Natural killer cell (primary cell): ENCODE results near the gene CBLL2. TPM values are rescaled to one million over a fixed set of nuclear protein-coding genes. Genes with fewer than 3 reads are reported as not detected.

ENCODE experiments used
- ATAC-seq, 3 donors: fragments of 150-1000 bp in 2 of 3; fragments of 200-7000 bp in 1 of 3; cut with Tn5 transposase; 1 replicate in 1 of 3; 2 replicates in 2 of 3; pipeline ENCODE4 v1.10.0; 2021; ENCODE audit warnings: mild to moderate bottlenecking in 2 of 3, moderate library complexity in 2 of 3
- DNase-seq, 2 donors: peaks; one replicate each; pipeline versions ENCODE4 v3.0.0 to v3.0.0-alpha.2; 2013 to 2021; ENCODE audit warnings: mixed read lengths in 1 of 2
- H3K27ac ChIP-seq: one replicate; pipeline ENCODE4 v1.5.1; 2013; ENCODE audit warnings: mild to moderate bottlenecking, low read length
- H3K27me3 ChIP-seq: one replicate; pipeline ENCODE4 v1.6.1; 2013; ENCODE audit warnings: low read length; ENCODE audit not compliant: control insufficient read depth, insufficient read depth
- H3K36me3 ChIP-seq: one replicate; pipeline ENCODE4 v1.6.1; 2013; ENCODE audit warnings: low read length; ENCODE audit not compliant: control insufficient read depth, insufficient read depth
- H3K4me1 ChIP-seq: one replicate; pipeline ENCODE4 v1.6.1; 2013; ENCODE audit warnings: low read length; ENCODE audit not compliant: control insufficient read depth, insufficient read depth
- H3K4me3 ChIP-seq: one replicate; pipeline ENCODE4 v1.5.1; 2013; ENCODE audit warnings: low read length
- H3K9me3 ChIP-seq: one replicate; pipeline ENCODE4 v1.6.1; 2013; ENCODE audit warnings: low read length; ENCODE audit not compliant: control insufficient read depth, insufficient read depth
- H3K27ac Mint-ChIP-seq, 2 donors: one replicate each; pipeline ENCODE4 v1.8.0; 2022; ENCODE audit warnings: mild to moderate bottlenecking in 2 of 2, mixed read lengths in 2 of 2, moderate library complexity in 1 of 2
- H3K27me3 Mint-ChIP-seq, 2 donors: one replicate each; pipeline ENCODE4 v1.8.0; 2022; ENCODE audit warnings: low read depth in 2 of 2, mixed read lengths in 2 of 2
- H3K36me3 Mint-ChIP-seq: one replicate; pipeline ENCODE4 v1.8.0; 2022; ENCODE audit warnings: mixed read lengths
- H3K4me1 Mint-ChIP-seq, 2 donors: one replicate each; pipeline ENCODE4 v1.8.0; 2022; ENCODE audit warnings: mixed read lengths in 2 of 2
- H3K4me3 Mint-ChIP-seq: one replicate; pipeline ENCODE4 v1.8.0; 2022; ENCODE audit warnings: mild to moderate bottlenecking, moderate library complexity, mixed read lengths
- H3K9me3 Mint-ChIP-seq, 2 donors: one replicate each; pipeline ENCODE4 v1.8.0; 2022; ENCODE audit warnings: mixed read lengths in 2 of 2
- CTCF ChIP-seq: fragments of 200-600 bp; IDR thresholded peaks from one replicate; pipeline ENCODE4 v1.8.0; 2022; ENCODE audit warnings: antibody characterized with exemption
- WGBS: methylation state at CpG from one replicate; pipeline ENCODE4 v1.1.7; 2013; ENCODE audit warnings: missing lambda C conversion rate; ENCODE audit not compliant: insufficient coverage; 5-methylcytosine and 5-hydroxymethylcytosine counted together
- intact Hi-C: fragments of 100-400 bp; cut with micrococcal nuclease; formaldehyde crosslinking; loops from one replicate; pipeline ENCODE4 v1.14.2; 2022
- total RNA-seq, 4 donors: library from RNA; stranded (reverse); fragments of 120-200 nt in 1 of 4; gene quantifications; one replicate each; pipeline versions ENCODE4 v1.2.3 to v1.2.4, GENCODE V29; 2013 to 2022

CBLL2 gene
- total RNA-seq, 3 donors from 2014 or later (not counting 1 experiment from before 2014, with no cell fraction given): not detected

- H3K27me3 ChIP-seq: no peaks in the 10 kb centered on the region
- H3K27me3 Mint-ChIP-seq: no peaks in the 10 kb centered on the region
Observed at GRCh38 chrX:22247169-22247568, 25.5 kb upstream of the CBLL2 start.

GRCh38 chrX:22248401-22248800 lies 24.3 kb upstream of the CBLL2 start:
- H3K4me3 Mint-ChIP-seq: no peak overlapping the region

More at GRCh38 chrX:22247169-22247568, 25.5 kb upstream of the CBLL2 start:
- H3K36me3 ChIP-seq: no peaks in the 10 kb centered on the region
- WGBS: no CpG with 5 or more reads among the region's 1 CpG
- TF ChIP-seq CTCF: no peak
- H3K4me1 ChIP-seq: no peaks in the 10 kb centered on the region
- no peaks in the 10 kb centered on the region for H3K9me3 ChIP-seq
- no peaks in the 10 kb centered on the region for H3K4me1 Mint-ChIP-seq
- H3K27ac Mint-ChIP-seq: no peak overlapping the region
- H3K9me3 Mint-ChIP-seq: no peaks in the 10 kb centered on the region
- no peak for ATAC-seq
- no peak overlapping the region for H3K27ac ChIP-seq
- H3K36me3 Mint-ChIP-seq: no peaks in the 10 kb centered on the region
- H3K4me3 ChIP-seq: no peak overlapping the region
- intact Hi-C loops: no loop called here
- no peak overlapping the region for H3K4me3 Mint-ChIP-seq
- no peak for DNase-seq

GRCh38 chrX:22249371-22249770 lies 23.3 kb upstream of the CBLL2 start:
- Histone ChIP-seq H3K4me3 (no peak overlapping the region), H3K4me1 (no peaks in the 10 kb centered on the region), H3K36me3 (no peaks in the 10 kb centered on the region), H3K27ac (no peak overlapping the region), H3K9me3 (no peaks in the 10 kb centered on the region), H3K27me3 (no peaks in the 10 kb centered on the region)
- Mint-ChIP-seq H3K9me3 (no peaks in the 10 kb centered on the region), H3K4me1 (no peaks in the 10 kb centered on the region), H3K36me3 (no peaks in the 10 kb centered on the region), H3K27me3 (no peaks in the 10 kb centered on the region), H3K27ac (no peak overlapping the region), H3K4me3 (no peak overlapping the region)
- no peak for TF ChIP-seq CTCF
- intact Hi-C loops: no loop called here
- ATAC-seq (no peak), DNase-seq (no peak)
- 88% methylated on average over 1 of the region's 2 CpGs for whole genome bisulfite sequencing

More at GRCh38 chrX:22248401-22248800, 24.3 kb upstream of the CBLL2 start:
- no peak overlapping the region for H3K4me3 ChIP-seq
- H3K27ac ChIP-seq: no peak overlapping the region
- no peaks in the 10 kb centered on the region for H3K4me1 ChIP-seq
- Mint-ChIP-seq H3K27ac (no peak overlapping the region), H3K9me3 (no peaks in the 10 kb centered on the region), H3K36me3 (no peaks in the 10 kb centered on the region), H3K27me3 (no peaks in the 10 kb centered on the region), H3K4me1 (no peaks in the 10 kb centered on the region)
- DNase-seq (no peak), ATAC-seq (no peak)
- no peak for TF ChIP-seq CTCF
- intact Hi-C loops: no loop called here
- 100% methylated on average over 1 of the region's 3 CpGs for WGBS
- H3K27me3 ChIP-seq: no peaks in the 10 kb centered on the region
- no peaks in the 10 kb centered on the region for H3K36me3 ChIP-seq
- H3K9me3 ChIP-seq: no peaks in the 10 kb centered on the region

GRCh38 chrX:22268706-22269105 lies 4.0 kb upstream of the CBLL2 start:
- no peak overlapping the region for H3K27ac Mint-ChIP-seq
- no peak for TF ChIP-seq CTCF
- DNase-seq: no peak
- no peaks in the 10 kb centered on the region for H3K9me3 ChIP-seq
- no peaks in the 10 kb centered on the region for H3K4me1 Mint-ChIP-seq
- ATAC-seq: no peak
- H3K4me3 Mint-ChIP-seq: no peak overlapping the region
- no peaks in the 10 kb centered on the region for H3K27me3 ChIP-seq
- 83% methylated on average over 4 of the region's 6 CpGs for WGBS
- no peaks in the 10 kb centered on the region for H3K36me3 ChIP-seq
- H3K27ac ChIP-seq: no peak overlapping the region
- no peaks in the 10 kb centered on the region for H3K27me3 Mint-ChIP-seq
- H3K4me1 ChIP-seq: no peaks in the 10 kb centered on the region
- H3K36me3 Mint-ChIP-seq: no peaks in the 10 kb centered on the region
- intact Hi-C loops: no loop called here
- peaks cover 1 to 2% of the 10 kb centered on the region in 2 donors for H3K9me3 Mint-ChIP-seq
- no peak overlapping the region for H3K4me3 ChIP-seq
